Activated T-cell treated with anti-CD3 and anti-CD28 coated beads, Interleukin-2, amount 50 U/mL, for 24 hours (primary cell): ENCODE data around the gene NEUROG1.

ENCODE experiments used
- DNase-seq: peaks from one replicate; pipeline ENCODE4 v3.0.0-alpha.2; 2020
- H3K27ac Mint-ChIP-seq: 2 replicates; pipeline ENCODE4 v1.8.0; 2020; ENCODE audit warnings: mild to moderate bottlenecking, mixed read lengths
- H3K27me3 Mint-ChIP-seq: 2 replicates; pipeline ENCODE4 v1.8.0; 2020; ENCODE audit warnings: mixed read lengths
- H3K36me3 Mint-ChIP-seq: 2 replicates; pipeline ENCODE4 v1.8.0; 2020; ENCODE audit warnings: low read depth, mixed read lengths
- H3K4me1 Mint-ChIP-seq: 2 replicates; pipeline ENCODE4 v1.8.0; 2020; ENCODE audit warnings: low read depth, mixed read lengths
- H3K4me3 Mint-ChIP-seq: 2 replicates; pipeline ENCODE4 v1.8.0; 2020; ENCODE audit warnings: mild to moderate bottlenecking, moderate library complexity, mixed read lengths
- H3K9me3 Mint-ChIP-seq: 2 replicates; pipeline ENCODE4 v1.8.0; 2020; ENCODE audit warnings: mixed read lengths

Gene NEUROG1

DNA sequence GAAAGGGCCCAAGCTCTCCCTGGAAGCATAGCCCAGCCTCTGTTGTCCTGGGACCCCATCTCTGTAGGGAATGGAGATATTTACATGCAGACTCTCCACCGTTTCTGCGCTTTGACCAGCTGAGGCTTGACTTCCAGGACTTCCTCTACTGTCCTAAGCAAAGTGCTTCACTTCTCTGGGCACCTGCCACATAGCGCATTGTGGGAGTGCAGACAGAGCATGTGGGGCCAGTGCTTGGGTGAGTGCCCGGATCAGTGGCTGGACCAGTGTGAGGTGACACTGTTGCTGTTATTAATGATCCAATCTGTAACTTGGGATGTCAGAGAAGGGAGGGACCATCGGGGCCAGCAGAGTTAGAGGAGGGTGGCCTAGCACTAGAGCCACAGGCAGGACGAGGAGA lies 32.5 kb upstream of the NEUROG1 start:
- Mint-ChIP-seq H3K27me3 (peaks cover 26% of the 10 kb centered on the region), H3K4me1 (no peaks in the 10 kb centered on the region), H3K36me3 (no peaks in the 10 kb centered on the region), H3K27ac (no peak overlapping the region), H3K4me3 (no peak overlapping the region), H3K9me3 (no peaks in the 10 kb centered on the region)
- DNase-seq, result no peak

DNA sequence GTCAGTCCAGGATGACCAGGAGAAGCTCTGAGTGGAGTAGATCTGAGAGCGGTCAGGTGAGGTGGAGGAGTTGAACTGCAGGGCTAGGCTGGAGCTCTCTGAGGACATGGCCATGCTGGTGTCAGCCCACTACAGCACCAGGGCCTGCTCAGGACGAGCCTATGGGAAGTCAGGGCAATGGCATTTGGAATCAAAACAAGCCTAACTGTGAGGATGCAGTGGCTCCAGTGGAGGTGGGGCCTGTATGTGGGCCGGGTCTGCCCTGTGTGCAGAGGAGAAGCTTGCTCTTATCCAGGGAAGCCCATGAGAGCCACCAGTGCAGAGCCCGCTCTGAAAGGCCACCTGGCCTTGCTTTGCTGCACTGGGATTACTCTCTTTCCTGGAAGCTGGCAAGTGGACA lies 31.9 kb upstream of the NEUROG1 start:
- Mint-ChIP-seq H3K4me3 (no peak overlapping the region), H3K27ac (no peak overlapping the region), H3K27me3 (peaks cover 22% of the 10 kb centered on the region), H3K9me3 (no peaks in the 10 kb centered on the region), H3K36me3 (no peaks in the 10 kb centered on the region), H3K4me1 (no peaks in the 10 kb centered on the region)
- no peak for DNase-seq

DNA sequence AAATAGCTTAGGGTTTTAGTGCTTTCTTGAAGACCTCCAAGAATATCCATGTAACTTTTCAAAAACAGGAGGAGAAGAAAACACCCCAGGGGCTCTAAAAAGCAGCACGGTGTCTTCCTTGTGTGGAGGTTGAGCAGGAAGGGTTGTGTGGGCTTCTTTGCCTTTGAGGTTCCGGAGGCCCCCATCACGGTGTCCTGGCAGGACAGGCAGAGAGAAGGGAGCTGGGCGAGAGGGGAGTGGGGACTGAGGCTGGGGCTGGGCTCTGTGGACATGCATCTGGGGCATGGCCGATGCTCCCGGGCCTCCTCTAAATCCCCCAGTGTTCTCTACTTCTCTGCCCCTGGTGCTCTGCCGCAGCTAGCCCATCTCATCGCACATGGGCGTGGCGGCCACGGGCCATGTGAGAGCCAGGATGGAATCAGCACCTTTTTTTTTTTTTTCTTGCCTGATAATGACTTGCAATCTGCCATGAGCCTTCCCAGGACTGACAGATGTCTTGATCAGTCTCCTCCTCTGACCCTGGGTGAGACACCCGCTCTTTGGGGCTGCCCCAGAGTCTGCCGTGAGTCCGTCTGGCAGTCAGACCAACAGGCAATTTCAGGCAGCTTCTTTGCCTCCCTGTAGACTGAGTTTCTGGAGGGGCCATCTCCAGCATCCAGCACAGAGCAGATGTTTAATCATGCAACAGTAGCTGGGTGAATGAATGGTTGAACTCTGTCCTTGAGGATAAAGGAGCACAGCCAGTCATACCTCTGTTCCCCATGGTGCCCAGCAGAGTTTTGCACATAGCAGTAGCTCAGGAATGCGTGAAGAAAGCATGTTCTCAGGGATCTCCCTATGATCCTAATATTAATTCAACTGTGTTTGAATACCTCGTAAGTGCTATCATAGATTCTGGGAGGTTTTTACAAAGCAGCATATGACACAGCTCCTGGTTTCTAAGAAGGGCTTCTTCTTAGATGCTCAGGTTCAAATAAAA lies 30.9 kb upstream of the NEUROG1 start:
- H3K27ac Mint-ChIP-seq, result no peak overlapping the region
- H3K27me3 Mint-ChIP-seq, result peaks cover 14% of the 10 kb centered on the region
- H3K36me3 Mint-ChIP-seq, result no peaks in the 10 kb centered on the region
- no peaks in the 10 kb centered on the region for H3K9me3 Mint-ChIP-seq
- H3K4me1 Mint-ChIP-seq, result no peaks in the 10 kb centered on the region
- no peak for DNase-seq
- no peak overlapping the region for H3K4me3 Mint-ChIP-seq

DNA sequence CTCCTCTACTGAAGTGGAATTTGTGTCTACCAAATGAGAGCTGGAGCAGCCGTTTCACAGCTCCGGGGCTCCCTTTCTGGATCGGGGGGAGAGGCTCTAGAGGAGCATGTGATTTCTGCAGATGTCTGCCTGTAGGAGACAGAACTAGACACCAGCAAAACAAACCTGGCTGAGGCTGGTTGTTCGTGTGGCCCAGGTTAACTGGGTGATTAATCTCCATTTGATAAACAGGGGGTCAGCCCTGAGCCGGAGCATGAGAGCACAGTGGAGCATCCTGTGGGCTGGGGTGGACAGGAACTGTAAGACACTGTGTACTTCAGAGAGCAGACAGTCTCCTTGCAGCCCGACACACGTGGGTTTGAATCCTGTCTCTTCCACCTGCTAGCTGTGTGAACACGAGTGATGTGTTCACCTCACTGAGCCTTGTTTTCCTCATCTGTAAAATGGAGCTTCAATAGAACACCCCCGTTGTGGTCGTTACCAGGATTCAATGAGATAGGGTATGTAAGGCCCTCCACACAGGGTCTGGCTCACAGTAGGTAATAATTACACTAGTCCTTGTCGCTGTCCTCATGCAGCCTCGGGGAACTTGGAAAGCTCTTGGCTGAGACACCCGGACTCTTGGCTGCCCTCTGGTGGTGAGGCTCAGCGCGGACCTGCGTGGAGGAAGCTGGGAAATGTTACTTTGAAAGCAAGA lies 30.1 kb upstream of the NEUROG1 start:
- H3K9me3 Mint-ChIP-seq, result no peaks in the 10 kb centered on the region
- peak; percentile 81 for DNase-seq
- H3K4me3 Mint-ChIP-seq, result no peak overlapping the region
- H3K36me3 Mint-ChIP-seq, result no peaks in the 10 kb centered on the region
- peaks cover 1% of the 10 kb centered on the region for H3K4me1 Mint-ChIP-seq
- H3K27ac Mint-ChIP-seq, result no peak overlapping the region
- peaks cover 14% of the 10 kb centered on the region for H3K27me3 Mint-ChIP-seq

DNA sequence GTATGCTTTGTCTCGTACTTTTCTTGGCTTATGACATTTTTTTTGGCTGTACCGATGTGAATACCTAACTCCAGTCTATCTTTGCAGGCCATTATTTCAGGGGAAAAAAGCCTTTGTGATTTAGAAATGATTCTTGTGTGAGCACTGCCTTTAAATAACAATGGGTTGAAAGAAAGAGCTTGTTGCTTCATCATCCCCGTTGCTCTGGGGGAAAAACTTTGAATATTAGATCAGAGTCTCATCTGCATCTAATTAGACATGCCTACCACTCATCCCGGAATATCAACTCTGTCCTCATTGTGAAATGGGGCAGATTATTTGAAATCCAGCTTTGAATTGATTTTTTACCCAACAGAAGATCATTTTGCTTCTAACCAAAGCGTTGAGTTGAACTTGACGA lies 29.5 kb upstream of the NEUROG1 start:
- no peak for DNase-seq
- Mint-ChIP-seq H3K36me3 (no peaks in the 10 kb centered on the region), H3K4me3 (no peak overlapping the region), H3K27ac (no peak overlapping the region), H3K27me3 (peaks cover 15% of the 10 kb centered on the region), H3K4me1 (peaks cover 7% of the 10 kb centered on the region), H3K9me3 (no peaks in the 10 kb centered on the region)

DNA sequence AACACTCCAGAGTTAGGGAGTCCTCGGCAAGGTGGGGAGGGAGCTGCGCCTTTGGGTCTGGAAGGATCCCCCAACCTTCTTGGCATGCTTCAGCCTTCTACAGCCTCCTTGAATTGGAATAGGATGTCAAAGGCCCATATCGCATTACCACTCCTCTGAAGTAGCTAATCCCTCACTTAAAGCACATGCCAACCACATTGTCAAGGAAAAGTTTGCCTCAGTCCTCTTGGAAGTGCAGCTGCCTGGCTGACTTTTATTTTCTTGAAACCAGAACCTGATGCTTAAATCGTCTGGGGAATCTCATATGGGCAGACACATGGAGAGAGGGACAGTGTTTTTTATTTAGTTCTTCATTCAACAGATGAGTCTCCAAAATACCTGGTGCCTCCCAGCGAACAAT lies 28.6 kb upstream of the NEUROG1 start:
- Mint-ChIP-seq H3K36me3 (no peaks in the 10 kb centered on the region), H3K9me3 (no peaks in the 10 kb centered on the region), H3K4me1 (peaks cover 8% of the 10 kb centered on the region), H3K27ac (no peak overlapping the region), H3K27me3 (peaks cover 25% of the 10 kb centered on the region), H3K4me3 (no peak overlapping the region)
- no peak for DNase-seq

DNA sequence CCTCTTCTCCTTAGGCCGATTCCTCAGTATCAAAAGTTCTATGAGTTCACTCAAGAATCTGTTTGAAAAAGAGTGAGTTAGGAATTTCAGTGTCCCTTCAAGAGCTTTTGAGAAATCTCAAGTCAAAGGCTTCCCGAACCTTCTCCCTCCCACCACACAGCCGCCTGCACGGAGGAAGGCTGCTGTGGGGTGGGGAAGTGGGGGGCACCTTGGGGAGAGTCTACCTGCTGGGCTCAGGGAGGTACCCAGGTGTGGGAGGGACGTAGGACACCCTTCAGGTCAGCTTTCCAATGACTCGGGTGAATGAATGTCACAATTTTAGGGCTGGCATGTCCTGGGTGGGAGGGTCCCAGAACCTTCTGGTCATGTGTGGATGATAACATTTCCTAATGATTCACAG lies 25.5 kb upstream of the NEUROG1 start:
- Mint-ChIP-seq H3K36me3 (no peaks in the 10 kb centered on the region), H3K27me3 (peaks cover 50% of the 10 kb centered on the region), H3K4me1 (peaks cover 8% of the 10 kb centered on the region), H3K27ac (no peak overlapping the region), H3K9me3 (no peaks in the 10 kb centered on the region), H3K4me3 (no peak overlapping the region)
- DNase-seq, result no peak

DNA sequence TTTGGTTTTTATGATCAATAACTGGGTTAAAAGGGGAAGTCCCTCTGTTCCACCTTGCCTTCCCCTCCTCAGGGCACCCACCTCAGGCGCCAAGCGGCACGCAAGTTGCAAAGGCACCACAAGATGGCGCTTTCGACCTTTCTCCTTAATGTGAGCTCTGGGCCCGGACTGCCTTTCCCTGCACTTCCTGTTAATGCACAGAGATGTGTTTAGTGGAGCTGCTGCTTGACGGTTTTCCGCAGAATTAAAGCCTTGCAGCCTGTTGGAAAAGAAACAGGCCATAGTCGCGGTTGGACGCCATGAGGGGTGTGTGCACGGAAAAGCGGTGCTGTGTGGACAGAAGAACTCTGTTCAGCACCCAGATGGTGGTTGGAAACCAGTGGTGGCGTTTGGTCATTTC lies 25.1 kb upstream of the NEUROG1 start:
- peak; percentile 76 for DNase-seq
- Mint-ChIP-seq H3K4me3 (no peak overlapping the region), H3K27me3 (peaks cover 50% of the 10 kb centered on the region), H3K27ac (no peak overlapping the region), H3K4me1 (peaks cover 8% of the 10 kb centered on the region), H3K9me3 (no peaks in the 10 kb centered on the region), H3K36me3 (no peaks in the 10 kb centered on the region)

DNA sequence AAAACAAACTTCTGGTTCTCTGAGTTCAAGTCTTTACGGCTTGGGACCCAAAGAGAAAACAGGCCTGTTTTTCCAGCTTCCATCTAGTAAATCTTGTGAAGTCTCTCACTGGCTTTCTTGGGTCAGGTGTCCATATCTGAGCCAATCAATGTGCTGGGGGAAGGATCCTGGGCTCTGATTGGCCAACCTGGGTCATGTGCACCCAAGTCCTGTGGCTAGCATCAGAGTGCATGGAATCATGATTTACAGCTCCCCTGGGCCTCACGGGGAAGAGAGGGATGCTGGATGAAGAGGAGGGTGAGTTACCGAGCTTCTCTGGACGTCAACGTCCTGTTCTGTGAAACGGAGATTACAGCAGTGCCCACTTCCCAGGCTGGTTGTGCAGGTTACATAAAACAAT lies 23.6 kb upstream of the NEUROG1 start:
- no peak for DNase-seq
- no peaks in the 10 kb centered on the region for H3K9me3 Mint-ChIP-seq
- H3K36me3 Mint-ChIP-seq, result no peaks in the 10 kb centered on the region
- H3K4me1 Mint-ChIP-seq, result peaks cover 8% of the 10 kb centered on the region
- no peak overlapping the region for H3K4me3 Mint-ChIP-seq
- H3K27me3 Mint-ChIP-seq, result peaks cover 50% of the 10 kb centered on the region
- no peak overlapping the region for H3K27ac Mint-ChIP-seq

DNA sequence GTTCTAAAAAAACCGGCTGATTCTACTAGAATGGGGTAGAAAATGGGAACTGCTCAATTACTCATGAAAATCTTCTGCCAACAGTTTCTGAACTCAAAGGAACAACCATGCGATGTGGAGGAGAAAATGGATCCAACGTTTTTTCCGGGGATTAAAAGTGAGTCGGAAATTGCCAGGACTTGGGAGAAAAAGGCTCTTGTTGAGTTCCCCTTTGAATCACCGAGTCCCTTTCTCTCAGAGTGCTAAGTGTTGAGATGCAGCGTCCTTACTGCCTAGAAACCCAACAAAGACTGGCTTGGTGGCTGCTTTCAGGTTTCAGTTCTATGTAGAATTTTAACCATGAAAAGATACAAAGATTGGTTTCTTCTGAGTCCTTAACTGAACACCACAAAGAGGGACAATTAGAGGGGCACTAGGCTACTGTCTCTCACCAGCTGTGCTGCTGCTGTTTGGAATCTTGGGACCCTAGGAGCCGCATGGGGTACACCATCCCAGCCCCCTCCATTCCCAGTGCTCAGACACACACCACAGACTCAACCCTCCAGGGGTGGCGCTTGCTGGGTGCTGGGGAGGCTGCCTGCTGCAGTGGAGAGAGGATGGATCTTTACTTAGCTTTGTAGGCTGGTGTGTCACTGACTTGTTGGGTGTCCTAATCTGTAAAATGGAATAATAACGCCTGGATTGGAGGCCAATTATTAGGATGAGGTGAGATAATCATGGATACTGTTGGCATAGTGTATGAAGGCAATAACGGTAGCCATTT lies 21.5 kb upstream of the NEUROG1 start:
- H3K4me1 Mint-ChIP-seq, result peaks cover 8% of the 10 kb centered on the region
- H3K4me3 Mint-ChIP-seq, result no peak overlapping the region
- H3K27ac Mint-ChIP-seq, result no peak overlapping the region
- no peak for DNase-seq
- H3K9me3 Mint-ChIP-seq, result no peaks in the 10 kb centered on the region
- H3K27me3 Mint-ChIP-seq, result peaks cover 64% of the 10 kb centered on the region
- H3K36me3 Mint-ChIP-seq, result no peaks in the 10 kb centered on the region

DNA sequence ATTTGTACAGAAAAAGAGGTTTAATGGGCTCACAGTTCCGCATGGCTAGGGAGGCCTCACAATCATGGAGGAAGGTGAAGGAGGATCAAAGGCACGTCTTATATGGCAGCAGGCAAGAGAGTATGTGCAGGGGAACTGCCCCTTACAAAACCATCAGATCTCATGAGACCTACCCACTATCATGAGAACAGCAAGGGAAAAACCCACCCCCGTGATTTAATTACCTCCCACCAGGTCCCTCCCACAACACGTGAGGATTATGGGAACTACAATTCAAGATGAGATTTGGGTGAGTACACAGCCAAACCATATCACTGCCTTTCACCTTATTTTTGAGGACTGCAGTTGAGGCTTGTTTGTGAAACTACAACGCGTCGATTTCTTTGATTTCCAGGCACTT lies 20.9 kb upstream of the NEUROG1 start:
- H3K4me3 Mint-ChIP-seq, result no peak overlapping the region
- no peak overlapping the region for H3K27ac Mint-ChIP-seq
- no peaks in the 10 kb centered on the region for H3K36me3 Mint-ChIP-seq
- no peak for DNase-seq
- peaks cover 70% of the 10 kb centered on the region for H3K27me3 Mint-ChIP-seq
- H3K9me3 Mint-ChIP-seq, result no peaks in the 10 kb centered on the region
- peaks cover 8% of the 10 kb centered on the region for H3K4me1 Mint-ChIP-seq

DNA sequence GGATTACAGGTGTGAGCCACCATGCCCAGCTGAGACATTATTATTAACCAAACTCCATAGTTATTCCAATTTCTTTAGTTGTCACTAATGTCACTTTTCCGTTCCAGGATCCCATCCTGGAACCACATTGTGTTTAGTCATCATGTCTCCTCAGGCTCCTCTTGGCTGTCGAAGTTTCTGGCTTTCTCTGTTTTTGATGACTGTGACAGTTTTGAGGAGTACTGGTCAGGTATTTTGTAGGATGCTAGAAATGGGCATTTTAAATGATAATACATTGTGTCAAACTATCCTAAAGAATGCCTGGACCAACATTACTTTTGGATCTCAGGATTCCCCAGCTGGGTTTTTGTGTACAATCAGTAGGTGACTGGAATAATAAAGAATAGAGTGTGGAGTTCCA lies 19.8 kb upstream of the NEUROG1 start:
- Mint-ChIP-seq H3K36me3 (no peaks in the 10 kb centered on the region), H3K27ac (no peak overlapping the region), H3K9me3 (no peaks in the 10 kb centered on the region), H3K4me3 (no peak overlapping the region), H3K4me1 (peaks cover 3% of the 10 kb centered on the region), H3K27me3 (peaks cover 76% of the 10 kb centered on the region)
- no peak for DNase-seq

DNA sequence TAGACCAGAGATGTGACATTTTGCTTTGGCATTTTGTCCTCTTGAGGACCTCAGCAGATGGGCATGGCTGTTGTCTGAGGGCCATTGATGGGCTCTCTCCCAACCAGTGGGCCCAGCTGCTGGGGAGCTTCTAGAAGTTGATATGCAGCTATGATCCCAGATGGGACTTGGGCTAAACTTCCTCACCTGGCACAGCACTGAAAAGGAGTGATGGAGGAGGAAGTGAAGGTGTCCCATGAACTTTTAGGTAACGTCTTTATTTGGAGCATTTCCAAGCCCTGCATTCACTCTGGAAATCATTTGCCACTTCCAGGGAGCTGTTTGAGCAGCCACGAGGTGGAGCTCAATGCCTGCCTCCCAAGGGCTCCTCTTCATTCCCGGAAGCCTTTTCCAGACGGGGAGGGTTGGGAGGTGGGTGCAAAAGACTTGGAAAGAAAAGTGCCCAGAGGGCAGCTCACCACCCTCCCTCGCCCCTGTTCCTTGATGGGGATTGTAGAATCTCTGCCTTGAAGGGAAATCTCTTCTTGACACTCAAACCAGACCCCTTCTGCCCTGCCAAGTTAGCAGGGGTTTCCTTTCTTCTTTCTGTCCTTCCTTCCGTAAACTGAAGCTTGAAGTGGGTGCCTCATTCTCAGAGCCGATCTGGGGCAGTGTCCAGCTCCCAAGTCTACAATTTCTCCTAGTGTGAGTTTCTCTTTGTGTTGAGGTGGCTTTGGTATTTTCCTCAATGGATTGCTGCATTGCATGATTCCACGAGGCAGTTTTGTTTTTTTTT lies 18.1 kb upstream of the NEUROG1 start:
- H3K4me1 Mint-ChIP-seq, result no peaks in the 10 kb centered on the region
- H3K27me3 Mint-ChIP-seq, result peaks cover 77% of the 10 kb centered on the region
- no peaks in the 10 kb centered on the region for H3K36me3 Mint-ChIP-seq
- H3K9me3 Mint-ChIP-seq, result no peaks in the 10 kb centered on the region
- no peak overlapping the region for H3K27ac Mint-ChIP-seq
- no peak overlapping the region for H3K4me3 Mint-ChIP-seq
- DNase-seq, result no peak
